GM21447 (cell line): ENCODE measurements around the gene METTL16.

ENCODE experiments used
- ATAC-seq: cut with Tn5 transposase; IDR thresholded peaks from one replicate; pipeline ENCODE4 v1.9.1; 2021; ENCODE audit not compliant: unreplicated experiment

The METTL16 gene

GRCh38 chr17:2397247-2398171 lies 114.2 kb downstream of the METTL16 start:
- ATAC-seq: no peak

- ATAC-seq: peak; percentile 24
Measured at GRCh38 chr17:2396568-2397246, 115.0 kb downstream of the METTL16 start.

- no peak for ATAC-seq
Measured at GRCh38 chr17:2396192-2396567, 115.5 kb downstream of the METTL16 start.

- ATAC-seq: no peak
Measured at GRCh38 chr17:2395258-2396181, 116.2 kb downstream of the METTL16 start.

GRCh38 chr17:2394775-2395201 lies 116.9 kb downstream of the METTL16 start:
- no peak for ATAC-seq

- no peak for ATAC-seq
Measured at GRCh38 chr17:2393954-2394749, 117.5 kb downstream of the METTL16 start.

- peak; percentile 25 for ATAC-seq
Measured at GRCh38 chr17:2393174-2393953, 118.3 kb downstream of the METTL16 start.

- ATAC-seq: peak; percentile 41
Measured at GRCh38 chr17:2392252-2393173, 119.2 kb downstream of the METTL16 start.

GRCh38 chr17:2391597-2392251 lies 120.0 kb downstream of the METTL16 start:
- ATAC-seq: no peak

GRCh38 chr17:2390199-2390836 lies 121.4 kb downstream of the METTL16 start:
- no peak for ATAC-seq

GRCh38 chr17:2388683-2389055 lies 123.0 kb downstream of the METTL16 start:
- ATAC-seq: no peak

GRCh38 chr17:2388020-2388682 lies 123.5 kb downstream of the METTL16 start:
- no peak for ATAC-seq

- ATAC-seq: no peak
Measured at GRCh38 chr17:2387086-2388019, 124.3 kb downstream of the METTL16 start.

GRCh38 chr17:2386400-2387085 lies 125.1 kb downstream of the METTL16 start:
- ATAC-seq: no peak
